Uterus (tissue), 2 donors: ENCODE measurements around the gene POLA2.

Experiments
- POLR2A ChIP-seq, 2 donors: fragments of 450-650 bp; IDR thresholded peaks; one replicate each; pipeline ENCODE4 v1.6.1; 2016; ENCODE audit warnings: antibody characterized with exemption in 2 of 2, mild to moderate bottlenecking in 1 of 2, moderate library complexity in 1 of 2
- TF ChIP-seq, protein P1 (sequence below), 4 experiments: fragments of 200-600 bp in 2 of 4; fragments of 450-650 bp in 2 of 4; sonication (generic) in 2 of 4; IDR thresholded peaks; one replicate each; pipeline ENCODE4 v1.5.1; 2016 to 2019; ENCODE audit warnings: antibody characterized with exemption in 4 of 4, mild to moderate bottlenecking in 2 of 4, moderate library complexity in 1 of 4

GRCh38 chr11:65291613-65292012 is 29.9 kb downstream of the POLA2 start:
- TF ChIP-seq, protein P1, sequence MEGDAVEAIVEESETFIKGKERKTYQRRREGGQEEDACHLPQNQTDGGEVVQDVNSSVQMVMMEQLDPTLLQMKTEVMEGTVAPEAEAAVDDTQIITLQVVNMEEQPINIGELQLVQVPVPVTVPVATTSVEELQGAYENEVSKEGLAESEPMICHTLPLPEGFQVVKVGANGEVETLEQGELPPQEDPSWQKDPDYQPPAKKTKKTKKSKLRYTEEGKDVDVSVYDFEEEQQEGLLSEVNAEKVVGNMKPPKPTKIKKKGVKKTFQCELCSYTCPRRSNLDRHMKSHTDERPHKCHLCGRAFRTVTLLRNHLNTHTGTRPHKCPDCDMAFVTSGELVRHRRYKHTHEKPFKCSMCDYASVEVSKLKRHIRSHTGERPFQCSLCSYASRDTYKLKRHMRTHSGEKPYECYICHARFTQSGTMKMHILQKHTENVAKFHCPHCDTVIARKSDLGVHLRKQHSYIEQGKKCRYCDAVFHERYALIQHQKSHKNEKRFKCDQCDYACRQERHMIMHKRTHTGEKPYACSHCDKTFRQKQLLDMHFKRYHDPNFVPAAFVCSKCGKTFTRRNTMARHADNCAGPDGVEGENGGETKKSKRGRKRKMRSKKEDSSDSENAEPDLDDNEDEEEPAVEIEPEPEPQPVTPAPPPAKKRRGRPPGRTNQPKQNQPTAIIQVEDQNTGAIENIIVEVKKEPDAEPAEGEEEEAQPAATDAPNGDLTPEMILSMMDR (IDR thresholded peaks at IDR 0.05): no peak
- no peak for TF ChIP-seq POLR2A (IDR thresholded peaks at IDR 0.05)
